GM18499 (cell line): Measurements from ENCODE around the gene KRT72.

Source experiments
- ATAC-seq: cut with Tn5 transposase; IDR thresholded peaks from one replicate; pipeline ENCODE4 v1.9.1; 2021; ENCODE audit warnings: moderate number of reproducible peaks; ENCODE audit not compliant: insufficient read depth, unreplicated experiment

Gene KRT72

GRCh38 chr12:52600941-52601481 lies at the start of gene KRT72:
Gene KRT72 (minus strand): TSS chr12:52601463. CDS start chr12:52601452, 11 bp downstream.
- no peak for ATAC-seq

- no peak for ATAC-seq
Measured at GRCh38 chr12:52650520-52651081, 49.3 kb upstream of the KRT72 start.

- ATAC-seq: no peak
Measured at GRCh38 chr12:52649066-52649465, 47.8 kb upstream of the KRT72 start.

- no peak for ATAC-seq
Measured at GRCh38 chr12:52648012-52648550, 46.8 kb upstream of the KRT72 start.

- no peak for ATAC-seq
Measured at GRCh38 chr12:52647601-52648000, 46.3 kb upstream of the KRT72 start.

- no peak for ATAC-seq
Measured at GRCh38 chr12:52646613-52647012, 45.4 kb upstream of the KRT72 start.

- no peak for ATAC-seq
Measured at GRCh38 chr12:52645982-52646381, 44.7 kb upstream of the KRT72 start.

GRCh38 chr12:52645120-52645761 lies 44.0 kb upstream of the KRT72 start:
- ATAC-seq: no peak

GRCh38 chr12:52644078-52644415 lies 42.8 kb upstream of the KRT72 start:
- no peak for ATAC-seq

GRCh38 chr12:52643233-52644077 lies 42.2 kb upstream of the KRT72 start:
- no peak for ATAC-seq

GRCh38 chr12:52641468-52641867 lies 40.2 kb upstream of the KRT72 start:
- no peak for ATAC-seq

GRCh38 chr12:52637299-52637698 lies 36.0 kb upstream of the KRT72 start:
- no peak for ATAC-seq

GRCh38 chr12:52636592-52637258 lies 35.5 kb upstream of the KRT72 start:
- ATAC-seq: no peak

GRCh38 chr12:52636189-52636588 lies 34.9 kb upstream of the KRT72 start:
- ATAC-seq: no peak

- ATAC-seq: no peak
Measured at GRCh38 chr12:52634266-52635056, 33.2 kb upstream of the KRT72 start.

GRCh38 chr12:52633383-52633782 lies 32.1 kb upstream of the KRT72 start:
- no peak for ATAC-seq

GRCh38 chr12:52632656-52633055 lies 31.4 kb upstream of the KRT72 start:
- ATAC-seq: no peak

GRCh38 chr12:52631676-52632459 lies 30.6 kb upstream of the KRT72 start:
- no peak for ATAC-seq

GRCh38 chr12:52631264-52631663 lies 30.0 kb upstream of the KRT72 start:
- no peak for ATAC-seq
